Measurements from ENCODE around the gene RPL35A.
"Not testable (repeated sequence)": the region's sequence is repeated elsewhere in the genome, so short reads cannot be mapped to it uniquely, and the experiment has no call there.

The RPL35A gene

DNA sequence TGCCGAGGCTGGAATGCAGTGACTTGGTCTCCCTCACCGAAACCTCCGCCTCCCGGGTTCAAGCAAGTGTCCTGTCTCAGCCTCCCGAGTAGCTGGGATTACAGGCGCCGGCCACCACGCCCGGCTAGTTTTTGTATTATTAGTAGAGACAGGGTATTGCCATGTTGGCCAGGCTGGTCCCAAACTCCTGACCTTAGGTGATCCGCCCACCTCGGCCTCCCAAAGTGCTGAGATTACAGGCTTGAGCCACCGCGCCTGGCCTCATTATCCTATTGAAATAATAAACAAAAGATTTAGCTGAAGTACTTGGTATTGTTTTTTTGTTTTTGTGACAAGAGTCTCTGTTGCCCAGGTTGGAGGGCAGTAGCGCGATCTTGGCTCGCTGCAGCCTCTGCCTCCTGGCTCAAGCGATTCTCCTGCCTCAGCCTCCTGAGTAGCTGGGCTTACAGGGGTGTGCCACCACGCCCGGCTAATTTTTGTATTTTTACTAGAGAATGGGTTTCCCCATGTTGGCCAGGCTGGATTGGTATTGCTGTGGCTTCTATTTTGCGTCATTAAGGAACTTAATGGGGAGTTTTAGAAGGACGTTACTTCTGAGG lies 1.5 kb downstream of the RPL35A start:
- no peak for DNase-seq (ENCODE audit: low read depth, low spot score)

DNA sequence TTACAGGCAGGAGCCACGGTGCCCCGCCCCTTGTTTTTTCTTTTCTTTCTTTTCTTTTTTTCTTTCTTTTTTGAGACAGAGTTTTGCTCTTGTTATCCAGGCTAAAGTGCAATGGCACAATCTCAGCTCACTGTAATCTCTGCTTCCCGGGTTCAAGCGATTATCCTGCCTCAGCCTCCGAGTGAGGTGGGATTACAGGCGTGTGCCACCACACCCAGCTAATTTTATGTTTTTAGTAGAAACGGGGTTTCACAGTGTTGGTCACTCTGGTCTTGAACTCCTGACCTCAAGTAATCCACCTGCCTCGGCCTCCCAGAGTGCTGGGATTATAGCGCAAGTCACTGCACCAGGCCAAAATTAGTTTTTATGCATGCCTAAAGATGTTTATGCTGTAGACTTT lies 2.5 kb downstream of the RPL35A start:
- DNase-seq (ENCODE audit: low read depth, low spot score), result no peak

DNA sequence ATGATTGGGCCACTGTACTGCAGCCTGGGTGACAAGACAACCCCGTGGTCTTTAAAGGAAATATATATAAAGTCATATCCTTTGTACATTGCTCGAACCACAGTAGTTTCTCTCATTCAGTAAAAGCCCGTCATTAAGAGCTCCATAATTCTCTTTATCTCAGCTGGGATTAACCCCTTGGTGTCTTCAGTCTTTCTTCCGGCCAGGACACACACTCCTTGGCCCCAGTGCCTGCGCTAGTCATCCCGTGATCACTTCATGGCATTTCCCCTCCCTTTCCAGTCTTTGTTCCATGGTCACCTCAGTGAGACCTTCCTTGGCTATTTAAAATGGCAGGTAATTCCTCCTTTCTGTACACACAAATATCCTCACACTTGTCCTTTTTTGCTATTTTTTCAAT lies 3.3 kb downstream of the RPL35A start:
- no peak for DNase-seq (ENCODE audit: low read depth, low spot score)

DNA sequence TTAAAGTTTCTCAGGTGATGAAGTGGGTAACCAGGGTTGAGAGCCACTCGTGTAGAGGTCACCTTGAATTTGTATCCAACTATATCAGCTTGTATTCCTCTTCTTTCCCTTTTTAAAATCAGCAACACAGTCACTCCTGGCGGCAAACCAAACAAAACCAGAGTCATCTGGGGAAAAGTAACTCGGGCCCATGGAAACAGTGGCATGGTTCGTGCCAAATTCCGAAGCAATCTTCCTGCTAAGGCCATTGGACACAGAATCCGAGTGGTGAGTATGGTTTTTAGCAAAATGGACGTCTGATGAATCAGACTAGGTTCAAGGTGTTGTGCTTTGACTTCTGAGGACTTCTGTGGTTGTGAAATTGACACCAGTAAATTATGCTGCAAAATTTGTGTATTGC lies 3.9 kb downstream of the RPL35A start:
- DNase-seq (ENCODE audit: low read depth, low spot score), result no peak

DNA sequence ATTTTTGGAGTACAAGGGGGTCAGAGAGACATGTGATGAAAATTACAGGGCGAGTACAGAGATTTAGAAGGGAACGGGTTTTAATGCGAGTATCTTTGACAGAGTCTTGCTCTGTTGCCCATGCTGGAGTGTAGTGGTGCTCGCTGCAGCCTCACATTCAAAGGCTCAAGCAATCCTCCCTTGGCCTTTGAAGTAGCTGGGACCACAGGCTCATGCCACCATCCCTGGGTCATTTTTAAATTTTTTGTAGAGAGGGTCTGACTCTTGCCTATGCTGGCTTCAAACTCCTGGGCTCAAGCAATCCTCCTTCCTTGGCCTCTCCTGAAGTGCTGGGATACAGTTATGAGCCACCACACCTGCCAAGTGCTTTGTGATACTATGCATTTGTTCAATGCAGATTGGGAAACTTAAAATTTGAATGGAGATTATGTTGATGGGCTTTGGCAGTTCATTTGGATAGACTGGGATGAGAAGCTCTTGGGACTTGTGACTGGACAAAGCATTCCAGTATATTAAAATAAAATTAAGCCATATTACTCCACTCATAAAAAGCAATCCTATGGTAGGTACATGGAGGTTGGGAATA lies 6.0 kb downstream of the RPL35A start:
- DNase-seq (ENCODE audit: low read depth, low spot score), result no peak

DNA sequence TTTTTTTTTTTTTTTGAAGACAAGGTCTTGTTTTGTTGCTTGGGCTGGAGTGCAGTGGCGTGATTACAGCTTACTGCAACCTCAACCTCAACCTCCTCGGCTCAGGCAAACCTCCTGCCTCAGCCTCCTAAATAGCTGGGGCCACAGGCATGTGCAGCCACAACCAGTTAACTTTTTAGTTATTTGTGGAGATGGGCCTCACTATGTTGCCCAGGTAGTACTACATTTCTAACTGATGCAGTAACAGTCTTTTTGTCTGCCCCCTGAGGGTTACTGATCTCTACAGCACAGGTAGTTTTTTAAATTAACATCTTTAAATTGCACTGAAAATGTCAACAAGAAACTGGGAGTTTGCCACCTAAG lies 6.6 kb downstream of the RPL35A start:
- DNase-seq (ENCODE audit: low read depth, low spot score), result no peak

DNA sequence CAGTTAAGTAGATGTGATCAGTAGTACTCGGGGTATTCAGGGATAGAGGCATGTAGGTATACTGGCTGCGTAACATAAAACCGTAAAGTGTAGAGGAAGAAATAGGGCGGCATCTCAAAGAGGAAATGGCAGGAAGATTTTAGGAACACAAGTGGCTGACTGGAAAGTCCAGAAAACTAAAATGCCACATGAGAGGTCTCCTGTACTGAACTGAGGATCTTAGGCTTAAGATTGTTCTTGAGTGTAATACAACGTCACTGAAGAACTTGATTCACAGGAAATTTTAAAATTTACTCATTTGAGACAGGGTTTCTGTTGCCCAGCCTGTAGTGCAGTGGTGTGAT lies 7.8 kb downstream of the RPL35A start:
- DNase-seq (ENCODE audit: low read depth, low spot score), result no peak

DNA sequence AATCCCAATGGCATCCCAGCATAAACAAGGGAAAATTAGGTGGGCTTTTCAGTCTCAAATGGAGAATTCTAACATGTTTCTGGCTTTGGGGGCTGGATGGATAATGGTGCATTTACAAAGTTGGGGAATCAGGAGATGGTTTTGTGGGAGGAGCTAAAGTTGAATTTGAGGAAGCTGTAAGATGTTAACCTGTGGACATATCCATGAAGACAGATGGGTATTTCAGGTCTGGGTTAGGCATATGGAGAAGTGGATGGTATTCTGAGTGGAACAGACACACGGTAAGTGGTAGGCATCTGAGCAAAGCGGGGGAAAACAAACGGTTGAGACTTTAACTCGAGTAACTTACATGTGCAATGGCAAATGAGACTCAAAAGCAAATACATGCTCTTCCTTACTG lies 8.4 kb downstream of the RPL35A start:
- no peak for DNase-seq (ENCODE audit: low read depth, low spot score)

DNA sequence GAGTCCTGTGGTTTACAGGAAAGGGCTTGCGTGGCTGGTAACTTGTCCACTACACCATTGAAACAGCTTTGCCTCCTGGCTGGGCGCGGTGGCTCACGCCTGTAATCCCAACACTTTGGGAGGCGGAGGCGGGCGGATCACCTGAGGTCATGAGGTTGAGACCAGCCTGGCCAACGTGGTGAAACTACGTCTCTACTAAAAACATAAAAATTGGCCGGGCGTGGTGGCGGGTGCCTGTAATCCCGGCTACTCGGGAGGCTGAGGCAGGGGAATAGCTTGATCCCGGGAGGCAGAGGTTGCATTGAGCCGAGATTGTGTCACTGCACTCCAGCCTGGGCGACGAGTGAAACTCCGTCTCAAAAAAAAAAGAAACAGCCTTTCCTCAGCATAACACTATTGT lies 8.9 kb downstream of the RPL35A start:
- DNase-seq (ENCODE audit: low read depth, low spot score), result not testable (repeated sequence)

DNA sequence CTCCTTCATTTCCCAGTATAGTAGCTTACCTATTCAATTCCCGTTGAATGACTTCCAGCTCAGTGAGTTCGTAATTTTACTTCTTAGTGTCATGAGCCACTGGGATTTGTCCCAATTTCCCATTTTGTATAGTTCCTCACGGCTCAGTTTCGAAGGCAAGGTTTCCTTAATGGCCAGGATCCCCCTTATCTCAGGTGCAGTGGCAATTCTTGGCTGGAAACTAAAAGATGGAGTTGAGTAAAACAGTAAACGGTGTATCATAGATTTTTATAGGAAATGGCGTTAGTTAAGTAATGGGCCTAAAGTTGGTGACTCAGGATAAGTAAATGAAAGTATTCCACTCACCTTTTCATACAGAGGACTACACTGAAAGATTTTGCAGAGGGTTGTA lies 9.5 kb downstream of the RPL35A start:
- no peak for DNase-seq (ENCODE audit: low read depth, low spot score)

DNA sequence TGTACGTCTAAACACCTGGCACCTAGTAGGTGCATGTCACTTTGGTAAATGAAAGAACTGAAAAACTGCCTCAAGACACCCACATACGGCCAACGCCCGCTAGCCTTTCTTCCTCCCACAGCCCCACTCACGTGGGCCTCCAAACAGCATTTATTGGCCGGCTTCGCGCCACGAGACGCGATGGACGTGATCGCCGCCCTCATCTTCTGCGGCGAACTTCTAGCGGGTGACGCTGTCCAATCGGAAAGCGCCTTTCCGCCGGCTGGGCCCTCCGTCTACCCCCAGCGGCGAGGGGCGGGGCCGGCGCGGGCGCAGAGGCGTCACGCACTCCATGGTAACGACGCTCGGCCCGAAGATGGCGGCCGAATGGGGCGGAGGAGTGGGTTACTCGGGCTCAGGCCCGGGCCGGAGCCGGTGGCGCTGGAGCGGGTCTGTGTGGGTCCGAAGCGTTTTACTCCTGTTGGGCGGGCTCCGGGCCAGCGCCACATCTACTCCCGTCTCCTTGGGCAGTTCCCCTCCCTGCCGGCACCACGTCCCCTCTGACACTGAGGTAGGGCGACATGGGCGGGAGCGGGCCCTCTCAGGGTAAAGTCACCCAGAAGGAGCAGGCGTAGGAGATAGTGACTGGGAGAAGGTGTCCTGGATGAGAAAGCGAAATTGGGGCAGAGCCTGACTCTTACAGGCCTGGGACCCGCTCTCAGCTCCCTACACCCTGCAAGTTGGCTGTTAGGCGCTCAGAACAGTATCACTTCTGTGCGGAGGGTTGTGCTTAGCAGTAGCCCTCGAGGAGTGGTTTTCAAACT lies 10.1 kb downstream of the RPL35A start, which contains the start of gene LMLN:
TSS of gene LMLN (plus strand) at position 327 of the 803 bp plus-strand sequence. CDS start at position 356, 29 bp downstream.
- DNase-seq (ENCODE audit: low read depth, low spot score), result peak; percentile 90

DNA sequence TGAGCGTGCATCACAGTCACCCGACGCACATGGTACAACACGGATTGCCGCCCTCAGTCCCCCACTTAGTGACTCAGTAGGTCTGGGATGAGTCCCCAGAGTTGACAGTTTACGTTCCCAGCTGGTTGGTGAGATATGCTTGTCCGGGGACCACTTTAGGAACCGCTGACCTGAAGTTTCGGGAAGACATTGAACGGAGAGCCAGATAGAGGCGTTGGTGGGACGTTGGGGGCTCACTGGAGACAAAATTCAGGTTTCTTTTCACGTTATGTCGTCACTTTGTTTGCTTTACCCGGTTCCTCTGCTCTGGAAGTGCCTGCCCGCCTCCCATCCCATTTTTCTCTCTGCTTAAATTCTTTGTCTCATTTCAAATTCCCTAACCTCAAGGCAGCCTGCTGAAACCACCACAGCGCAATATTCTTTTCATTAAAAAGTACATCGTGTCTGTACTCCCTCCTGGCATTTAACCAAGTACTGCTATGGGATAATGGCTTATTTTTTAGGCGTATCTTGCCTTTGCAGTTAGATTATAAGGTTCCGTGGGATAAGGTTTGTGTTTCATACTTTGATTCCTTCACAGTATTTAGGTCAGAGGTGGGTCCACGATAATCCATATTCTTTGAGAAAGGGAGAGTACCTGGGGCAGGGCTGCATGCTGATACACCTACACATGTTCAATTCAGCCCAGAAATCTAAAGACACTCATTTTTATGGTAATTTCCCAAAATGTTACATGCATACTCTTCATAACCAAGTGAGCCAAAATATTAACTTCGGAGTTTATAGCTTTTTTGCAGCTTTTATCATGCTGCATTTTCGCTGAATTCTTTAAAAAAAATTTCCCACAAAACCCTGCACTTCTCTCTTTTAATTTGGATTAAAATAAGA lies 10.9 kb downstream of the RPL35A start:
- DNase-seq (ENCODE audit: low read depth, low spot score), result no peak

DNA sequence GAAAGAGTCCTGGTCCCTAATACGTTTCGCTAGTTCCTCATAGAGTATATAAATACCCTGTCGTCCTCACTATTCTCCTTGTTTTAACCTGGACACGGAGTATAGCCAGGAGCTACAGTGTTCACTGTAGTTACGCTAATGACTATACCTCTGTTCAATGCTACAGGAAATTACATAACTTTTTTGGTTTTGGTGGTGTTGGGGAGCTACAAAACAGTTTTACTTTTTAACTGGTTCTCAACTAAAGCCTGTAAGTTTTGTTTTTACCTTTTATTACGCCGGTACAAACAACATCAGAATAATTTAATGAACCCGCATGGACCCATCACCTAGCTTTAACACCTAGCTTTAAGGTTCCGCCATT lies 11.6 kb downstream of the RPL35A start:
- DNase-seq (ENCODE audit: low read depth, low spot score), result no peak

DNA sequence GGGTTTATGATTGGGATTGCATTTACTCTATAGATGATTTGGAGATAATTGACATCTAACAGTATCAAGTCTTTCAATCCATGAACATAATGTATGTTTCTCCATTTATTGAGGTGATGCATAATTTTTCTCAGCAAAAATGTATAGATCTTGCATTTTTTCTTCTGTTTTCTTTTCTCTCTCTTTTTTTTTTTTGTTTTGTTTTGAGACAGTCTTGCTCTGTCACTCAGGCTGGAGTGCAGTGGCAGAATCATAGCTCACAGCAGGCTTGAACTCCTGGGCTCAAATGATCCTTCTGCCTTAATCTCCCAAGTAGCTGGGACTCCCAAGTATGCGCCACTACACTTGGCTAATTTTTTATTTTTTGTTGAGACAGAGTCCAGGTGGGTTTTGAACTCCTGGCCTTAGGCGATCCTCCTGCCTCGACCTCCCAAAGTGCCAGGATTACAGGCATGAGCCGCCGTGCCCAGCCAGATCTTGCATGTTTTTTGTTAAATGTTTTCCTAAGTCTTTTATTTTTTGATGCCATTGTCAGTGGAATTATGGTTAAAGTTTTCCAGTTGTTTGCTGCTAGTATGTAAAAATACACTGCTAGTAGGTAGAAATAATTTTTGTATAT lies 13.1 kb downstream of the RPL35A start:
- no peak for DNase-seq (ENCODE audit: low read depth, low spot score)

DNA sequence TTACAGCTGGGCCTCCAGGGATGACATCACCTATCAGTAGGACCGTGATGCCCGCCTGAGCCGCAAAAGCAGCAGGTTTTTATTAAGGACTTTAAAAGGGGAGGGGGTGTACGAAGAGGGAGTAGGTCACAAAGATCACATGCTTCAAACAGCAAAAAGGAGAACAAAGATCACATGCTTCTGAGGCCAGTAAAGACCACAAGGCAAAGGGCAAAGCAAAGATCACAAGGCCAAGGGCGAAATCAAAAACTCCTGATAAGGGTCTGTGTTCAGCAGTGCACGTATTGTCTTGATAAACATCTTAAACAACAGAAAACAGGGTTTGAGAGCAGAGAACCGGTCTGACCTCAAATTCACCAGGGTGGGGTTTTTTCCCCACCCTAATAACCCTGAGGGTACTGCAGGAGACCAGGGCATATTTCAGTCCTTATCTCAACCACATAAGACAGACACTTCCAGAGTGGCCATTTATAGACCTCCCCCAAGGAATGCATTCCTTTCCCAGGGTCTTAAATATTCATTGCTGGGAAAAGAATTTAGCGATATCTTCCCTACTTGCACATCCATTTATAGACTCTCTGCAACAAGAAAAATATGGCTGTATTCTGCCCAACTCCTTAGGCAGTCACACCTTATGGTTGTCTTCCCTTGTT lies 17.5 kb downstream of the RPL35A start:
- not testable (repeated sequence) for DNase-seq (ENCODE audit: low read depth, low spot score)

DNA sequence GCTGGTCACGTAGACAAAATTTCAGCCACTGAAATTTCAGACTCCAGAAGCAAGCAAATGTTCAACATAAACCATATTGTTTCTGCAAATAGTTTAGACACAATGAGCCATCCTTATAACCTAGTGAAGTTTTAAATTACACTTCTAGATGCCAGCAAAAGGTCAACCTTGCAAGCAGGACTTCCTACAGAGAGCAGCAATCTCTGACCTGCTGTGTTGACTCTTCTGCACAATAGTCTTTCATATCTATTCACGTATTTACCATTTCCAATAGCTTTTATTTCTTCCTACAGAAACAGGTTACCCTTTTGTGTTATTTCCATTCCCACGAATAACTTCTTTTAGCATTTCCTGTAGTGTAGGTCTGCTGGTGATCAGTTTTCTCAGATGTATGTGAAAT lies 20.6 kb downstream of the RPL35A start:
- DNase-seq (ENCODE audit: low read depth, low spot score), result no peak

DNA sequence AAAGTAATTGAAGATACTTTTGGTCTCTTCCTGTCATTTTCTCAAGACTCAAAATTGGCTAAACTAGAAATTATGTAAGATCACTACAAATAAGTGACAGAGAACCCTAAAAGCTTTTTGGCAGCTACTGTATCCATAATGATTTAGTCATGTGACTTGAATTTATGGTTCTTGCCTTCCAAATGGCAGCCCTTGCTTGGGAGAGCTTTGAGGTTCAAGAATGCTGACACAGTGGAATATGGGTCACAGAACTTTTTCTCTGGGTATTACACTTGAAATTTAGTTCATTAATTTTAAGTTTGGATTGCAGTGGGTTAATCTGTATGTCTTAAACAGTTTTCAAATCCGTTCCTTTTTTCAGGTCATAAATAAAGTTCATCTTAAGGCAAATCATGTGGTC lies 24.0 kb downstream of the RPL35A start:
- DNase-seq (ENCODE audit: low read depth, low spot score), result no peak

DNA sequence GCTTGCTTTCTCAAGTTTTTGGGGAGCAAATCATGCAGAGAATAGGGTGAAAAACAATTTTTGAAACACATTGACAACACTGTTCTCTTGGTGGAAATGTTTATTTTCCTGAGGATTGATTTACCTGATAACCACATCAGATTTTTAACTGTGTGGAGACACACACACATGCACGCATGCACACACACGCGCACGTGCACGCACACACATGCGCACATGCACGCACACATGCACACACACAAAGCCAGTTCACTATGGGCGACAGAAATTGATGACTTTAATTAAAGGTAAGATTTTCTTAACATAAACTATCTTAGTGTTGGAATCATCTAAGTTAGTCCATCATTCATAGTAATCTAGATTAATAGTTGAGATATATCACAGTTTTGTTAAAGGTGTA lies 25.3 kb downstream of the RPL35A start:
- DNase-seq (ENCODE audit: low read depth, low spot score), result no peak

DNA sequence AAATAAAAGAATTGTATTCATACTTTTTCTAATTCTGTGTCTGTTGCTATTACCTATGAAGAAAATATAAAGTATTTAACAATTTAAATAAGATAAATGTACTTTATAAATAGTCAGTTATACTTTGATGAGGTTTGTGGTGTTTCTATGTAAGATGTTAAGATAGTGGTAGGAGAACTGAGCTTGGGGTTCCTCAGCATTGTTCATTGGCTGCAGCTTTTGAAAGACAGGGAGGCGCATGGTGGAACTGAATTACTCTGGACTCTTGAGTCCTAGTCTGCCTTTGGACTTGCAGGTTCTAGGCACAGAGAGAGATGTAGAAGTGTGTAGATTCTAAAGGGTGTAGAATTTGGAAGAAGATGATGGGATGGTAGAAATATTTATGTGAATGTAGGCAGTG lies 33.1 kb downstream of the RPL35A start:
- DNase-seq (ENCODE audit: low read depth, low spot score), result no peak

DNA sequence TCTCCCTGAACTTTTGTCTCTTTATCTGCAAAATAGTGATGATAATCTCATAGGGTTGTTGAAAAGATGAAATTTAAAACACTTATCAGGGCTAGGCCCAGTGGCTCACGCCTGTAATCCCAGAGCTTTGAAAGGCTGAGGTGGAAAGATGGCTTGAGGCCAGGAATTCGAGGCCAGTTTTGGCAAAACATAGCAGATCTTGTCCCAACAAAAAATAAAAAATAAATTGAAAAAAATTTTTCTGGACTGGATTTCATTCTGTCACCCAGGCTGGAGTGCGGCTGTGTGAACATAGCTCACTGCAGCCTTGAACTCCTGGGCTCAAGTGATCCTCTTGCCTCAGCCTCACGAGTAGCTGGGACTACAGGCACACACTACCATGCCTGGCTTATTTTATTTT lies 39.7 kb downstream of the RPL35A start:
- no peak for DNase-seq (ENCODE audit: low read depth, low spot score)

DNA sequence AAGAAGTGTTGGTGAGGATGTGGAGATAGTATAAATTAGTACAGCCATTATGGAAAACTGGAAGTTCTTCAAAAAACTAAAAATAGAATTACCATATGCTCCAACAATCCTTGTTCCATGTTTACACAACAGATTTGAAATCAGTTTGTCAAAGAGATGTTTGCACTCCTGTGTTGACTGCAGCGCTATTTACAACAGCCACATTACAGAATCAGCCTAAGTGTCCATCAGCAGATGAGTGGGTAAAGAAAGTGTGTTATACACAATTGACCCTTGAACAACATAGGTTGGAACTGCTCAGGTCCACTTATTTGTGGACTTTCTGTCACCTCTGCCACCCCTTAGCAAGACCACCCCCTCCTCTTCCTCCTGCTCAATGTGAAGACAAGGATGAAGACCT lies 44.7 kb downstream of the RPL35A start:
- DNase-seq (ENCODE audit: low read depth, low spot score), result no peak

Data from brain pericyte (primary cell).